Upper lobe of left lung (tissue), 6 donors: ENCODE results near the gene FOSL2. TPM values are rescaled to one million over a fixed set of nuclear protein-coding genes. Genes with fewer than 3 reads are reported as not detected.

Experiments
- ATAC-seq, 2 donors: fragments of 200-7000 bp; cut with Tn5 transposase; one replicate each; pipeline ENCODE4 v1.9.1; 2022; ENCODE audit warnings: mild to moderate bottlenecking in 2 of 2, moderate library complexity in 2 of 2; ENCODE audit not compliant: low FRiP score in 2 of 2
- DNase-seq, 2 donors: peaks; one replicate each; pipeline ENCODE4 v3.0.0-alpha.2; 2019 to 2020
- H3K27ac ChIP-seq, 4 donors: fragments of 200-600 bp; sonication (generic); one replicate each; pipeline ENCODE4 v1.5.1; 2016 to 2019
- H3K27me3 ChIP-seq, 4 donors: fragments of 200-600 bp; sonication (generic); one replicate each; pipeline ENCODE4 v1.5.1; 2017 to 2019
- H3K36me3 ChIP-seq, 4 donors: fragments of 200-600 bp; sonication (generic); one replicate each; pipeline ENCODE4 v1.5.1; 2016 to 2019
- H3K4me1 ChIP-seq, 4 donors: fragments of 200-600 bp; sonication (generic); one replicate each; pipeline ENCODE4 v1.5.1; 2018 to 2019
- H3K4me3 ChIP-seq, 4 donors: fragments of 200-600 bp; sonication (generic); one replicate each; pipeline ENCODE4 v1.5.1; 2017 to 2019; ENCODE audit warnings: mild to moderate bottlenecking in 2 of 4, moderate library complexity in 1 of 4
- H3K9me3 ChIP-seq, 4 donors: fragments of 200-600 bp; sonication (generic); one replicate each; pipeline ENCODE4 v1.5.1; 2018 to 2019
- CTCF ChIP-seq, 6 experiments: fragments of 450-650 bp in 4 of 6; fragments of 200-600 bp in 2 of 6; sonication (generic) in 2 of 6; IDR thresholded peaks; one replicate each; pipeline ENCODE4 v1.5.1; 2016 to 2019; ENCODE audit warnings: antibody characterized with exemption in 6 of 6
- EP300 ChIP-seq, 4 donors: sonication (generic); formaldehyde crosslinking; IDR thresholded peaks; one replicate each; pipeline ENCODE4 v1.5.1; 2017; ENCODE audit warnings: antibody characterized with exemption in 4 of 4, control low read depth in 2 of 4
- POLR2A ChIP-seq, 4 donors: fragments of 450-650 bp; IDR thresholded peaks; one replicate each; pipeline ENCODE4 v1.5.1; 2016 to 2017; ENCODE audit warnings: antibody characterized with exemption in 4 of 4, mild to moderate bottlenecking in 2 of 4
- POLR2AphosphoS5 ChIP-seq, 2 donors: sonication (generic); formaldehyde crosslinking; IDR thresholded peaks; one replicate each; pipeline ENCODE4 v1.5.1; 2017; ENCODE audit warnings: antibody characterized with exemption in 2 of 2
- WGBS, 2 donors: methylation state at CpG; one replicate each; pipeline ENCODE4 v1.1.5; 2017 to 2018; 5-methylcytosine and 5-hydroxymethylcytosine counted together
- total RNA-seq, 6 donors: library from RNA; depleted of rRNA in 4 of 6; stranded (reverse); fragments of >200 nt in 4 of 6; gene quantifications; one replicate each; pipeline versions ENCODE4 v1.1.0 to v1.2.1, GENCODE V29; 2016 to 2021
- donor health status: DM: no; HTN: no; CAD: no; lungs with moderate emphysema.
- donor health status: DM: no; HTN: yes; CAD: no; lungs with severe emphysema.

Gene FOSL2
- total RNA-seq, 6 donors from 2014 or later = 71.0 to 137 (median 91.0) TPM

- Histone ChIP-seq H3K27me3 (no peaks in the 10 kb centered on the region), H3K27ac (peak overlapping the region; percentile 50 to 81 (median 78)), H3K9me3 (no peaks in the 10 kb centered on the region), H3K4me1 (peaks cover 39 to 56% (median 45%) of the 10 kb centered on the region in 4 donors), H3K36me3 (peaks cover 62 to 100% (median 88%) of the 10 kb centered on the region in 4 donors), H3K4me3 (peak overlapping the region in 1 of 4 donors; percentile 0)
- peak; percentile 65 to 72 for ATAC-seq
- TF ChIP-seq POLR2A (IDR thresholded peaks at IDR 0.05) (peak in 1 of 4 donors; percentile 52), CTCF (IDR thresholded peaks at IDR 0.05) (peak in 1 of 6 experiments; percentile 37), POLR2AphosphoS5 (IDR thresholded peaks at IDR 0.05) (peak; percentile 51 to 77), EP300 (IDR thresholded peaks at IDR 0.05) (peak in 1 of 4 donors; percentile 13)
- peak; percentile 60 to 77 for DNase-seq
- 76 to 80% methylated on average over 11 to 14 of the region's 16 CpGs for WGBS, 2 donors
Observed at GRCh38 chr2:28406276-28407096, 13.8 kb downstream of the FOSL2 start.

GRCh38 chr2:28407131-28407975 is 14.7 kb downstream of the FOSL2 start:
- no peak for DNase-seq
- H3K9me3 ChIP-seq = no peaks in the 10 kb centered on the region
- peak; percentile 5 to 22 for ATAC-seq
- no peak for TF ChIP-seq EP300 (IDR thresholded peaks at IDR 0.05)
- TF ChIP-seq POLR2A (IDR thresholded peaks at IDR 0.05) = no peak
- TF ChIP-seq CTCF (IDR thresholded peaks at IDR 0.05) = no peak
- TF ChIP-seq POLR2AphosphoS5 (IDR thresholded peaks at IDR 0.05) = no peak
- peaks cover 31 to 50% (median 37%) of the 10 kb centered on the region in 4 donors for H3K4me1 ChIP-seq
- peak overlapping the region; percentile 50 to 81 (median 78) for H3K27ac ChIP-seq
- peaks cover 70 to 100% (median 91%) of the 10 kb centered on the region in 4 donors for H3K36me3 ChIP-seq
- H3K27me3 ChIP-seq = no peaks in the 10 kb centered on the region
- no peak overlapping the region for H3K4me3 ChIP-seq
- WGBS, 2 donors = 87 to 98% methylated on average over 5 to 8 of the region's 8 CpGs

- no peak for DNase-seq
- peaks cover 32 to 49% (median 35%) of the 10 kb centered on the region in 4 donors for H3K4me1 ChIP-seq
- TF ChIP-seq EP300 (IDR thresholded peaks at IDR 0.05) (no peak), CTCF (IDR thresholded peaks at IDR 0.05) (no peak), POLR2A (IDR thresholded peaks at IDR 0.05) (no peak), POLR2AphosphoS5 (IDR thresholded peaks at IDR 0.05) (no peak)
- peak overlapping the region in 3 of 4 donors; percentile 76 to 81 (median 81) for H3K27ac ChIP-seq
- no peak for ATAC-seq
- H3K36me3 ChIP-seq = peaks cover 78 to 100% (median 97%) of the 10 kb centered on the region in 4 donors
- no peaks in the 10 kb centered on the region for H3K9me3 ChIP-seq
- H3K4me3 ChIP-seq = no peak overlapping the region
- no peaks in the 10 kb centered on the region for H3K27me3 ChIP-seq
- 77 to 86% methylated on average over 5 of the region's 5 CpGs for WGBS, 2 donors
Observed at GRCh38 chr2:28407976-28408690, 15.5 kb downstream of the FOSL2 start.

- whole genome bisulfite sequencing, 2 donors = 81 to 82% methylated on average over 26 of the region's 26 CpGs
- Histone ChIP-seq H3K9me3 (no peaks in the 10 kb centered on the region), H3K4me3 (no peak overlapping the region), H3K4me1 (peaks cover 34 to 54% (median 38%) of the 10 kb centered on the region in 4 donors), H3K27me3 (no peaks in the 10 kb centered on the region), H3K36me3 (peaks cover 82 to 100% (median 98%) of the 10 kb centered on the region in 4 donors), H3K27ac (peak overlapping the region in 2 of 4 donors; percentile 76 to 81)
- ATAC-seq (peak; percentile 41 to 52), DNase-seq (peak in 1 of 2 donors; percentile 81)
- TF ChIP-seq POLR2AphosphoS5 (IDR thresholded peaks at IDR 0.05) (peak; percentile 29 to 41), POLR2A (IDR thresholded peaks at IDR 0.05) (no peak), CTCF (IDR thresholded peaks at IDR 0.05) (no peak)
Observed at GRCh38 chr2:28408764-28409599, 16.3 kb downstream of the FOSL2 start.
